Measurements from ENCODE around the gene TCF19. TPM values are rescaled to one million over a fixed set of nuclear protein-coding genes. Genes with fewer than 3 reads are reported as not detected.

The TCF19 gene
- total and polyA plus RNA-seq, 2 experiments from 2014 or later, result 8.3 to 11.1 TPM

GRCh38 chr6:31169123-31169857 lies 10.9 kb downstream of the TCF19 start:
- peak overlapping the region; percentile 92 for H3K27ac Mint-ChIP-seq
- peaks cover 34% of the 10 kb centered on the region for H3K27me3 Mint-ChIP-seq (ENCODE audit: insufficient read depth, low read depth, poor library complexity)
- ATAC-seq, result no peak
- Histone ChIP-seq H3K9me2 (ENCODE audit: insufficient read depth) (no peaks in the 10 kb centered on the region), H3K4me2 (peak overlapping the region; percentile 100), H3K4me1 (ENCODE audit: insufficient read depth) (peaks cover 49% of the 10 kb centered on the region), H3K27ac (ENCODE audit: low read depth) (peak overlapping the region; percentile 100), H4K20me1 (replicated peaks; ENCODE audit: insufficient read depth) (peaks cover 53% of the 10 kb centered on the region), H2AFZ (no peak overlapping the region), H3F3A (replicated peaks; ENCODE audit: low read depth) (peaks cover 38% of the 10 kb centered on the region), H3K79me2 (replicated peaks; ENCODE audit: insufficient read depth) (peaks cover 75% of the 10 kb centered on the region), H3K4me3 (peak overlapping the region; percentile 100), H3K36me3 (ENCODE audit: insufficient read depth) (peaks cover 27% of the 10 kb centered on the region), H3K27me3 (ENCODE audit: insufficient read depth) (no peaks in the 10 kb centered on the region)
- peaks cover 57% of the 10 kb centered on the region for H3K36me3 Mint-ChIP-seq (ENCODE audit: low read depth)
- no peak for DNase-seq (ENCODE audit: low spot score)
- TF ChIP-seq POLR2AphosphoS5 (IDR thresholded peaks at IDR 0.05; ENCODE audit: low read depth) (no peak), EZH2 (IDR thresholded peaks at IDR 0.05; ENCODE audit: low read depth, unreplicated experiment) (no peak), NANOG (IDR thresholded peaks at IDR 0.05; ENCODE audit: borderline replicate concordance) (no peak), STAT1 (IDR thresholded peaks at IDR 0.05; ENCODE audit: unreplicated experiment) (no peak), JUNB (IDR thresholded peaks at IDR 0.05; ENCODE audit: unreplicated experiment) (no peak), ZNF331 (CRISPR knock-in tag; IDR thresholded peaks at IDR 0.05; ENCODE audit: low read depth) (no peak), CTCF (conservative IDR thresholded peaks at IDR 0.05; ENCODE audit: low read depth in 2 of 2) (no peak), EZH2phosphoT487 (IDR thresholded peaks at IDR 0.05; ENCODE audit: unreplicated experiment) (no peak), CREB1 (CRISPR knock-in tag; IDR thresholded peaks at IDR 0.05; ENCODE audit: low read depth) (no peak), ZNF114 (CRISPR knock-in tag; IDR thresholded peaks at IDR 0.05) (no peak)
- TF ChIP-seq, protein P1, sequence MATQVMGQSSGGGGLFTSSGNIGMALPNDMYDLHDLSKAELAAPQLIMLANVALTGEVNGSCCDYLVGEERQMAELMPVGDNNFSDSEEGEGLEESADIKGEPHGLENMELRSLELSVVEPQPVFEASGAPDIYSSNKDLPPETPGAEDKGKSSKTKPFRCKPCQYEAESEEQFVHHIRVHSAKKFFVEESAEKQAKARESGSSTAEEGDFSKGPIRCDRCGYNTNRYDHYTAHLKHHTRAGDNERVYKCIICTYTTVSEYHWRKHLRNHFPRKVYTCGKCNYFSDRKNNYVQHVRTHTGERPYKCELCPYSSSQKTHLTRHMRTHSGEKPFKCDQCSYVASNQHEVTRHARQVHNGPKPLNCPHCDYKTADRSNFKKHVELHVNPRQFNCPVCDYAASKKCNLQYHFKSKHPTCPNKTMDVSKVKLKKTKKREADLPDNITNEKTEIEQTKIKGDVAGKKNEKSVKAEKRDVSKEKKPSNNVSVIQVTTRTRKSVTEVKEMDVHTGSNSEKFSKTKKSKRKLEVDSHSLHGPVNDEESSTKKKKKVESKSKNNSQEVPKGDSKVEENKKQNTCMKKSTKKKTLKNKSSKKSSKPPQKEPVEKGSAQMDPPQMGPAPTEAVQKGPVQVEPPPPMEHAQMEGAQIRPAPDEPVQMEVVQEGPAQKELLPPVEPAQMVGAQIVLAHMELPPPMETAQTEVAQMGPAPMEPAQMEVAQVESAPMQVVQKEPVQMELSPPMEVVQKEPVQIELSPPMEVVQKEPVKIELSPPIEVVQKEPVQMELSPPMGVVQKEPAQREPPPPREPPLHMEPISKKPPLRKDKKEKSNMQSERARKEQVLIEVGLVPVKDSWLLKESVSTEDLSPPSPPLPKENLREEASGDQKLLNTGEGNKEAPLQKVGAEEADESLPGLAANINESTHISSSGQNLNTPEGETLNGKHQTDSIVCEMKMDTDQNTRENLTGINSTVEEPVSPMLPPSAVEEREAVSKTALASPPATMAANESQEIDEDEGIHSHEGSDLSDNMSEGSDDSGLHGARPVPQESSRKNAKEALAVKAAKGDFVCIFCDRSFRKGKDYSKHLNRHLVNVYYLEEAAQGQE (IDR thresholded peaks at IDR 0.05; ENCODE audit: unreplicated experiment), result no peak
- TF ChIP-seq, protein P2, sequence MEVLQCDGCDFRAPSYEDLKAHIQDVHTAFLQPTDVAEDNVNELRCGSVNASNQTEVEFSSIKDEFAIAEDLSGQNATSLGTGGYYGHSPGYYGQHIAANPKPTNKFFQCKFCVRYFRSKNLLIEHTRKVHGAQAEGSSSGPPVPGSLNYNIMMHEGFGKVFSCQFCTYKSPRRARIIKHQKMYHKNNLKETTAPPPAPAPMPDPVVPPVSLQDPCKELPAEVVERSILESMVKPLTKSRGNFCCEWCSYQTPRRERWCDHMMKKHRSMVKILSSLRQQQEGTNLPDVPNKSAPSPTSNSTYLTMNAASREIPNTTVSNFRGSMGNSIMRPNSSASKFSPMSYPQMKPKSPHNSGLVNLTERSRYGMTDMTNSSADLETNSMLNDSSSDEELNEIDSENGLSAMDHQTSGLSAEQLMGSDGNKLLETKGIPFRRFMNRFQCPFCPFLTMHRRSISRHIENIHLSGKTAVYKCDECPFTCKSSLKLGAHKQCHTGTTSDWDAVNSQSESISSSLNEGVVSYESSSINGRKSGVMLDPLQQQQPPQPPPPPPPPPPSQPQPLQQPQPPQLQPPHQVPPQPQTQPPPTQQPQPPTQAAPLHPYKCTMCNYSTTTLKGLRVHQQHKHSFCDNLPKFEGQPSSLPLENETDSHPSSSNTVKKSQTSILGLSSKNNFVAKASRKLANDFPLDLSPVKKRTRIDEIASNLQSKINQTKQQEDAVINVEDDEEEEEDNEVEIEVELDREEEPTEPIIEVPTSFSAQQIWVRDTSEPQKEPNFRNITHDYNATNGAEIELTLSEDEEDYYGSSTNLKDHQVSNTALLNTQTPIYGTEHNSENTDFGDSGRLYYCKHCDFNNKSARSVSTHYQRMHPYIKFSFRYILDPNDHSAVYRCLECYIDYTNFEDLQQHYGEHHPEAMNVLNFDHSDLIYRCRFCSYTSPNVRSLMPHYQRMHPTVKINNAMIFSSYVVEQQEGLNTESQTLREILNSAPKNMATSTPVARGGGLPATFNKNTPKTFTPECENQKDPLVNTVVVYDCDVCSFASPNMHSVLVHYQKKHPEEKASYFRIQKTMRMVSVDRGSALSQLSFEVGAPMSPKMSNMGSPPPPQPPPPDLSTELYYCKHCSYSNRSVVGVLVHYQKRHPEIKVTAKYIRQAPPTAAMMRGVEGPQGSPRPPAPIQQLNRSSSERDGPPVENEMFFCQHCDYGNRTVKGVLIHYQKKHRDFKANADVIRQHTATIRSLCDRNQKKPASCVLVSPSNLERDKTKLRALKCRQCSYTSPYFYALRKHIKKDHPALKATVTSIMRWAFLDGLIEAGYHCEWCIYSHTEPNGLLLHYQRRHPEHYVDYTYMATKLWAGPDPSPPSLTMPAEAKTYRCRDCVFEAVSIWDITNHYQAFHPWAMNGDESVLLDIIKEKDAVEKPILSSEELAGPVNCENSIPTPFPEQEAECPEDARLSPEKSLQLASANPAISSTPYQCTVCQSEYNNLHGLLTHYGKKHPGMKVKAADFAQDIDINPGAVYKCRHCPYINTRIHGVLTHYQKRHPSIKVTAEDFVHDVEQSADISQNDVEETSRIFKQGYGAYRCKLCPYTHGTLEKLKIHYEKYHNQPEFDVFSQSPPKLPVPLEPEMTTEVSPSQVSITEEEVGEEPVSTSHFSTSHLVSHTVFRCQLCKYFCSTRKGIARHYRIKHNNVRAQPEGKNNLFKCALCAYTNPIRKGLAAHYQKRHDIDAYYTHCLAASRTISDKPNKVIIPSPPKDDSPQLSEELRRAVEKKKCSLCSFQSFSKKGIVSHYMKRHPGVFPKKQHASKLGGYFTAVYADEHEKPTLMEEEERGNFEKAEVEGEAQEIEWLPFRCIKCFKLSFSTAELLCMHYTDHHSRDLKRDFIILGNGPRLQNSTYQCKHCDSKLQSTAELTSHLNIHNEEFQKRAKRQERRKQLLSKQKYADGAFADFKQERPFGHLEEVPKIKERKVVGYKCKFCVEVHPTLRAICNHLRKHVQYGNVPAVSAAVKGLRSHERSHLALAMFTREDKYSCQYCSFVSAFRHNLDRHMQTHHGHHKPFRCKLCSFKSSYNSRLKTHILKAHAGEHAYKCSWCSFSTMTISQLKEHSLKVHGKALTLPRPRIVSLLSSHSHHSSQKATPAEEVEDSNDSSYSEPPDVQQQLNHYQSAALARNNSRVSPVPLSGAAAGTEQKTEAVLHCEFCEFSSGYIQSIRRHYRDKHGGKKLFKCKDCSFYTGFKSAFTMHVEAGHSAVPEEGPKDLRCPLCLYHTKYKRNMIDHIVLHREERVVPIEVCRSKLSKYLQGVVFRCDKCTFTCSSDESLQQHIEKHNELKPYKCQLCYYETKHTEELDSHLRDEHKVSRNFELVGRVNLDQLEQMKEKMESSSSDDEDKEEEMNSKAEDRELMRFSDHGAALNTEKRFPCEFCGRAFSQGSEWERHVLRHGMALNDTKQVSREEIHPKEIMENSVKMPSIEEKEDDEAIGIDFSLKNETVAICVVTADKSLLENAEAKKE (CRISPR knock-in tag; IDR thresholded peaks at IDR 0.05), result no peak
- TF ChIP-seq, protein P3, sequence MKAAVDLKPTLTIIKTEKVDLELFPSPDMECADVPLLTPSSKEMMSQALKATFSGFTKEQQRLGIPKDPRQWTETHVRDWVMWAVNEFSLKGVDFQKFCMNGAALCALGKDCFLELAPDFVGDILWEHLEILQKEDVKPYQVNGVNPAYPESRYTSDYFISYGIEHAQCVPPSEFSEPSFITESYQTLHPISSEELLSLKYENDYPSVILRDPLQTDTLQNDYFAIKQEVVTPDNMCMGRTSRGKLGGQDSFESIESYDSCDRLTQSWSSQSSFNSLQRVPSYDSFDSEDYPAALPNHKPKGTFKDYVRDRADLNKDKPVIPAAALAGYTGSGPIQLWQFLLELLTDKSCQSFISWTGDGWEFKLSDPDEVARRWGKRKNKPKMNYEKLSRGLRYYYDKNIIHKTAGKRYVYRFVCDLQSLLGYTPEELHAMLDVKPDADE (IDR thresholded peaks at IDR 0.05), result no peak
- no peaks in the 10 kb centered on the region; the same call in 2 of the 3 replicates for H3K9me3 Mint-ChIP-seq
- H3K4me1 Mint-ChIP-seq, result peaks cover 57% of the 10 kb centered on the region
- H3K4me3 Mint-ChIP-seq, result peak overlapping the region; percentile 95

Data from GM23338 (cell line).